Panc1 (cell line): ENCODE measurements around the gene CNGB1.

Experiments used
- TCF7L2 ChIP-seq: IDR thresholded peaks from 2 replicates; pipeline ENCODE4 v1.6.1; 2011; ENCODE audit warnings: mild to moderate bottlenecking, low read depth, low read length, inconsistent platforms
- TF ChIP-seq, protein P1 (sequence below), 2 experiments: IDR thresholded peaks; 2 replicates each; pipeline ENCODE4 v1.6.1; 2011 to 2012; ENCODE audit warnings: low read depth in 2 of 2, control low read depth in 1 of 2, low read length in 1 of 2, mild to moderate bottlenecking in 1 of 2, moderate library complexity in 1 of 2; ENCODE audit not compliant: insufficient read depth in 1 of 2

DNA sequence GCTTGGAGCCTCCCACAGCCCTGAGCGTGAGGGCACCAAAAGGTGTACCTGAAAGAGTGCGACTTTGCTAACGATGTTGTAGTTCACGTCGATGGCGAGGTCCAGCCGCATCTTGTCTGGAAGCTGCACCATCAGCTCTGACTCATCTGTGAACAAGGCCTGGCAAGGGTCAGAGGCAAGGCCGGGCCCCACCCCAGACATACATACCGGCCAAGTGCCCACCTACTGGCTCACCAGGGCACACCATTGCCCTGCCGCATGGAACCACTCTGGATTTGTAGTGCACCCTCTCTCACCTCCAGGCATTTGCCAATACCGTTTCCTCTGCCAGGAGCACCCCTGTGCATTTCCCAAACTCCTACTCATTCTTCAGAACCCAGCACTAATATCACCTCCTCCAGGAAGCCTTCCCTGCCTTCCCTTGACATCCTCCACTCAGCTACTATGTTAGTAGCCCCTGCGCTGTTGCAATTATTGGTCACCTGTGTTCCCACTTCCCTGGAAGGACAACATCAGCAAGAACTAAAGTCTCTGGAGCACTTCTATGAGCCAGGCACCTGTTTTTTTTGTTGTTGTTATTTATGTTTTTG lies 69.4 kb downstream of the CNGB1 start:
- TF ChIP-seq TCF7L2, result no peak
- TF ChIP-seq, protein P1, sequence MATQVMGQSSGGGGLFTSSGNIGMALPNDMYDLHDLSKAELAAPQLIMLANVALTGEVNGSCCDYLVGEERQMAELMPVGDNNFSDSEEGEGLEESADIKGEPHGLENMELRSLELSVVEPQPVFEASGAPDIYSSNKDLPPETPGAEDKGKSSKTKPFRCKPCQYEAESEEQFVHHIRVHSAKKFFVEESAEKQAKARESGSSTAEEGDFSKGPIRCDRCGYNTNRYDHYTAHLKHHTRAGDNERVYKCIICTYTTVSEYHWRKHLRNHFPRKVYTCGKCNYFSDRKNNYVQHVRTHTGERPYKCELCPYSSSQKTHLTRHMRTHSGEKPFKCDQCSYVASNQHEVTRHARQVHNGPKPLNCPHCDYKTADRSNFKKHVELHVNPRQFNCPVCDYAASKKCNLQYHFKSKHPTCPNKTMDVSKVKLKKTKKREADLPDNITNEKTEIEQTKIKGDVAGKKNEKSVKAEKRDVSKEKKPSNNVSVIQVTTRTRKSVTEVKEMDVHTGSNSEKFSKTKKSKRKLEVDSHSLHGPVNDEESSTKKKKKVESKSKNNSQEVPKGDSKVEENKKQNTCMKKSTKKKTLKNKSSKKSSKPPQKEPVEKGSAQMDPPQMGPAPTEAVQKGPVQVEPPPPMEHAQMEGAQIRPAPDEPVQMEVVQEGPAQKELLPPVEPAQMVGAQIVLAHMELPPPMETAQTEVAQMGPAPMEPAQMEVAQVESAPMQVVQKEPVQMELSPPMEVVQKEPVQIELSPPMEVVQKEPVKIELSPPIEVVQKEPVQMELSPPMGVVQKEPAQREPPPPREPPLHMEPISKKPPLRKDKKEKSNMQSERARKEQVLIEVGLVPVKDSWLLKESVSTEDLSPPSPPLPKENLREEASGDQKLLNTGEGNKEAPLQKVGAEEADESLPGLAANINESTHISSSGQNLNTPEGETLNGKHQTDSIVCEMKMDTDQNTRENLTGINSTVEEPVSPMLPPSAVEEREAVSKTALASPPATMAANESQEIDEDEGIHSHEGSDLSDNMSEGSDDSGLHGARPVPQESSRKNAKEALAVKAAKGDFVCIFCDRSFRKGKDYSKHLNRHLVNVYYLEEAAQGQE (IDR thresholded peaks at IDR 0.05; ENCODE audit: insufficient read depth in 1 of 2, low read depth in 2 of 2, low read length in 1 of 2), result no peak
